ENCODE measurements around the gene GLYR1.

DNA sequence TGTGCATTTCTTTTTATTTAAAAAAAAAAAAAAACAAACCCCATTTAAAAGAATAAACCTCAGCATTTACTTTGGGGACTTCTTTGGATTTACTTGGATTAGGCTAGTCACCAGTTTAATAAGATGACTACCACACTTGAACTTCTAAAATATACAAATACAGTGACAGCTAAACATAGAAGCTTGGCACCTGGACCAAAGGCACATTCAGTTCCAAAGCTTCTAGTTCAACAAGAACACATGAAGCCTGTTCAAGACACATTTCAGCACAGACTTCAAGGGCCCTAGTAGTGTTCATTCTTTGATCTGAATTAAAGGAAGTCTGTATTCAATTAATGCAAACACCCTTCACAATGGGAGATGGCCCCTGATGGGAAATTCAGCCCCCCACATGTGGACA lies 33.0 kb downstream of the GLYR1 start:
- TF ChIP-seq, protein P1, sequence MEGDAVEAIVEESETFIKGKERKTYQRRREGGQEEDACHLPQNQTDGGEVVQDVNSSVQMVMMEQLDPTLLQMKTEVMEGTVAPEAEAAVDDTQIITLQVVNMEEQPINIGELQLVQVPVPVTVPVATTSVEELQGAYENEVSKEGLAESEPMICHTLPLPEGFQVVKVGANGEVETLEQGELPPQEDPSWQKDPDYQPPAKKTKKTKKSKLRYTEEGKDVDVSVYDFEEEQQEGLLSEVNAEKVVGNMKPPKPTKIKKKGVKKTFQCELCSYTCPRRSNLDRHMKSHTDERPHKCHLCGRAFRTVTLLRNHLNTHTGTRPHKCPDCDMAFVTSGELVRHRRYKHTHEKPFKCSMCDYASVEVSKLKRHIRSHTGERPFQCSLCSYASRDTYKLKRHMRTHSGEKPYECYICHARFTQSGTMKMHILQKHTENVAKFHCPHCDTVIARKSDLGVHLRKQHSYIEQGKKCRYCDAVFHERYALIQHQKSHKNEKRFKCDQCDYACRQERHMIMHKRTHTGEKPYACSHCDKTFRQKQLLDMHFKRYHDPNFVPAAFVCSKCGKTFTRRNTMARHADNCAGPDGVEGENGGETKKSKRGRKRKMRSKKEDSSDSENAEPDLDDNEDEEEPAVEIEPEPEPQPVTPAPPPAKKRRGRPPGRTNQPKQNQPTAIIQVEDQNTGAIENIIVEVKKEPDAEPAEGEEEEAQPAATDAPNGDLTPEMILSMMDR (conservative IDR thresholded peaks at IDR 0.05), result no peak
- no peak for TF ChIP-seq EZH2 (IDR thresholded peaks at IDR 0.05; ENCODE audit: low read depth)
